ENCODE results near the gene TP53INP2.
"Not testable (repeated sequence)": the region's sequence is repeated elsewhere in the genome, so short reads cannot be mapped to it uniquely, and the experiment has no call there.

TP53INP2 gene

DNA sequence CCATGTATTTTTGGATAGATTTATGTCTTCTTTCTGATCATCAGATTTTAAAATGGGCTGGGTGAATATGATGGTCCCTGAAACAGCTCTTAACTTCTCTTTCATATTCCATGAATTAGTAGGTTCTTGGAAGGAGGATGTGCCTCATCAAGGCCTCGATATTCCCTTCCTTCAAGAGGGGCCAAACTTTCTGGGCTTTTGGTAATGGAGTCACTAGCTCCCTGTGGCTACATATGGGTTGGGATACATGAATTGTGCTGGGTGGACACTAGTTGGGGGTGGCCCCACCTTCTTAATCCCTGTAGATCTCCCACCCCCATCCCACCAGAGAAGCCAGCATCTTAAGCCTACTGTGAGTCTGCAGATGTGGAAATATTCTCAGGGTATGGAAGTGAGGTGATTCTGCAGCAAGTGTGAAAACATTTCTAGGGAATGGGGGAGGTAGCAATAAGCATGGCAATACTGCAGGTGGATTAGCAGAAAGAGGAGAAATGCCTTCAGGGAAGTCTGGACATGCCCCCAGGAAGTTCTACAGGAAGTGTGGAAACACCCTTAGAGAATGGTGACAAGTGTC lies 2.2 kb downstream of the TP53INP2 start:
- no peak for DNase-seq

DNA sequence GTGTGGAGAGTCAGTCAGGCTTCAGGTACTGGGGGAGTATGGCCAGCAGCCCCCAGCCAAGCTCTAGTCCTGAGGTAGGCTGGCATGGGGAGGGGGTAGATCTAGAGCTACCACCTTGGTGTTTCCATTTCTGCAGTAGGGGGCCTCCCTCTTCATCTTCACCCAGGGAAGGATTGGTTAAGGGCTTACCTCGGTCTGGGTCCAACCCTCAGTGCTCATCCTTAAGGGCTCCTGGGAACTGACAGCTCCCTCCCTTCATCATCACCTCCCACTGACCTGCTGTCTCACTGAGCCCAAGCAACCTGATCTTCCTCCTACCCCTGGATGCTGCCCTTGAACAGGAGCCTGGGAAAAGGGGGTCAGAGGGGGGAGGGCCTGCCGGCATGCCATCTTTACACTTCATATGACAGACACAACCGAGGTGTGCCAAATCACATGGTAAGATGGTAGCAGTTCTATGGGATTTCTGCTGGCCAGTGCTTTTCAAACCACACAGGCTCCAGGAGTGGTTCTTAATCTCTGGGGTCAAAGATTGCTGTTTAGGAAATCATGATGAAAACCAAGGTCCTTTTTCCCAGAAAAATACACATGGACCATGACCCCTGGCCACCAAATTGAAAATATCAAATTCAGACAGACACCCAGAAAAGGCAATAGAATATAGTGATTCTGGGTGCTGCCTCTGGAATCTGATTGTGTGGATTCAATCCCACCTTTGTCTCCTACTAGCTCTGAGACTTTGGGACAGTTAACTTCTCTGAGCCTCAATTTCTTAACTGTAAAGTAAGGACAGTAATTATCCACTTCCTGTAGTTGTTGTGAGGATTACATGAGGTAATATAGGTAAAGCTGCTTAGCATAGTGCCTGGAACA lies 3.0 kb downstream of the TP53INP2 start:
- DNase-seq = no peak

DNA sequence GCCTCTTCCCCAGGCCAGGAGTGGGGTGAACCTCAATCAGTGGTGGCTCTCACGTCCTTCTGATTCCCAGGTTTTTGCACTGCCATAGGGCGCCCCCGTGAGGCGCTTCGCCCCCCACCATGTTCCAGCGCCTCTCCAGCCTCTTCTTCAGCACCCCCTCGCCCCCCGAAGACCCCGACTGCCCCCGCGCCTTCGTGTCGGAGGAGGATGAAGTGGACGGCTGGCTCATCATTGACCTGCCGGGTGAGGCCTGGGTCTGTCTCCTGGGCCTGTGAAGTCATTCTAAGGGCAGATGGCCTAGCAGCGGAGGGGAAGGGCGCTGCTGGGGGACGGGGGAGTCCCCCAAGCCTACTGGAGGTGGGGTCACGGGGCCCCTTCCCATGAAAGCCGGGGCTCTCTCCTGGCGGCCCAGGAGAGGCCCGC lies 4.5 kb downstream of the TP53INP2 start:
- DNase-seq = peak; percentile 38

DNA sequence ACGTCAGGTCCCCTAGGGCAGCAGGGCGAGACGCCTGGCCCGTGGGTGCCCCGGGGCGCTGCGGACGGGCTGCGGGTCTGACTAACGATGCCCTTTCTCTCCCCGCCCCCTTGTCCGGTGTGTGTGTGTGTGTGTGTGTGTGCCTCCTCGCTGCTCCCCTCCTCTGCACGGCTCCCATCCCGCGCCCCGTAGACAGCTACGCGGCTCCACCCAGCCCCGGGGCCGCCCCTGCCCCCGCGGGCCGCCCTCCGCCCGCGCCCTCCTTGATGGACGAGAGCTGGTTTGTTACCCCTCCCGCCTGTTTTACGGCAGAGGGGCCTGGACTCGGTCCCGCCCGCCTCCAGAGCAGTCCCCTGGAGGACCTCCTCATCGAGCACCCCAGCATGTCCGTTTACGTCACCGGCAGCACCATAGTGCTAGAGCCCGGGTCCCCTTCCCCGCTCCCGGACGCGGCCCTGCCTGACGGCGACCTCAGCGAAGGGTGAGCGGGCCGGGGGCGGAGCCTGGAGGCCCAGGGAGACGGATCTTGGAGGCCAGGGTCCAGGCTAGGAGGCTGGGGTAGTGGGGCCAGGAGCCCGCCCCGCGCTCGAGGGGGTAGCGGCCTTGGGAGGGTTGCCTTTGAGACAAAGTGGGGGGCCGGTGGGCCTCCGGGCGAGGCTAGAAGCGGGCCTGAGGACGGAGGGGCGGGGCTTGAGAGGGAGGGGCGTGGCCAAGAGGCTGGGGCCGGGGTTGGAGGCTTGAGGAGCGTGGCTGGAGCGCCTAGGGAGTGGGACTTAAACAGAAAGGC lies 5.1 kb downstream of the TP53INP2 start:
- peak; percentile 82 for DNase-seq

DNA sequence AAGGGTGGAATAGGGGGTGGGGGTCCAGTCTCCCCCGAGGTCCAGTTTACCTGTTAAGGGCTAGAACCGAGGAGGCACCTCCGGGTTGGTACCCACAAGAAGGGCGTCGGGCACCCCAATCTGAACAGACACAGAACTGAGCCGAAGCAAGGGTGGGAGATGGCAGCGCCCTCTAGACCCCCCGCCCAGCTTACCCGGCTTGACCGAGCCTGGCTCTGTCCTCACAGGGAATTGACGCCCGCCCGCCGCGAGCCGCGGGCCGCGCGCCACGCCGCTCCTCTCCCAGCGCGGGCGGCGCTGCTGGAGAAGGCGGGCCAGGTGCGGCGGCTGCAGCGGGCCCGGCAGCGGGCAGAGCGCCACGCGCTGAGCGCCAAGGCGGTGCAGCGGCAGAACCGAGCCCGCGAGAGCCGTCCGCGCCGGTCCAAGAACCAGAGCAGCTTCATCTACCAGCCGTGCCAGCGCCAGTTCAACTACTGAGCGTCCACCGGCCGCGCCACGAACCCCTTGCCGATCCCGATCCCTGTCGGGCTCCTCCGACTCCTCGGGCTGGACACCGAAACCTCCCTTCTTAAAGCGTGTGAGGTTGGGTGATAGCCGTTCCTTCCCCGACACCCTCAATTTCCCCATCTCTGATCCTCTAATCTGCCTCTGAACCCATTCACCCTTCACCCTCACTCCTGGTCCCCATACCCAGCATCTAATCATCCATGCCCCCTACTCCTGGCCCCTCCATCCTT lies 5.9 kb downstream of the TP53INP2 start:
- peak; percentile 61 for DNase-seq

DNA sequence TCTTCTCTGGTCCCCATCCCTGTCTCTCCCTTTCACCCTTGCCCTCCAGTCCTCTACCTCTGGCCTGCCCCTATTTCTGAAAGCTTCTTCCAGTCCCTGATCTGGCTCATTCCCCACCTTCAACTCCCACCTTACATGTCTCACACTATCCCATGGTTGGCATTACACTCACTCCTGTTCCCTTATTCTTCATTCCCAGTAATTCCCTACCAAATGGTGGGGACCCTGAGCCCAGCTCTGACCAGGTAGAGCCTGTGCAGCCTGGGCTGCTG lies 6.4 kb downstream of the TP53INP2 start:
- DNase-seq = no peak

DNA sequence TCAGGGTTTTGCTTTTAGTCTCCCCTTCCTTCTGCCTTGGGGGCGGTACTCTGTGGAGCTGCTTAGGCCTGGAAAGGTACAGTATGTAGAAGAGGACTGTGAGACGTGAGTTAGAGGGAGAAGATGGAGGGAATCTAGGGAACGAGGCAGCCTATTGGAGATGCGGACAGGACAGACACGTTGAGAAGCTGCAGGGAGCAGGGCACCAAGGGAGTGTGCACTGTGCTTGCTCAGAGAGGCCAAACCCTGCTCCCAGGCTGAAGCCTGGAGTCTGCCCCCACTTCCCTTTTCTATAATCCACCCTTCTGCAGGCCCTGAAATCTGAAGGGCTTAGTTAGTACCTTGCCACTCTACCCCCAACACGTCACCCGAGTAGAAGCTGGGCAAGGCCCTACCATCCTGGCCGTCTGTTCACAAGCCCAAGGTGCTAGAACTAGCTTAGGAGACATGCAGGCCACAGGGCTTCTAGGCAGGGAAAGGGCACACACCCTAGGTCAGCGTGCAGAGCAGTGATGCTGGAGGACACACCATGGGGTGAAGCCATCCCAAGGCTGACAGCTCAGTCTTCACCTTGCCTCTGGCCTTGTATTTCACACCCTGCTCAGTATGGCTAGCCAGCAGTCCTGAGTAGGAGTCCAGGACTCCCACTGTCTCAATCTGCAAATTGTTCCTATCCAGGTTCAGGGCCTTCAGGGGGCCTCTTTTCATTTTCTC lies 6.9 kb downstream of the TP53INP2 start:
- DNase-seq = no peak

DNA sequence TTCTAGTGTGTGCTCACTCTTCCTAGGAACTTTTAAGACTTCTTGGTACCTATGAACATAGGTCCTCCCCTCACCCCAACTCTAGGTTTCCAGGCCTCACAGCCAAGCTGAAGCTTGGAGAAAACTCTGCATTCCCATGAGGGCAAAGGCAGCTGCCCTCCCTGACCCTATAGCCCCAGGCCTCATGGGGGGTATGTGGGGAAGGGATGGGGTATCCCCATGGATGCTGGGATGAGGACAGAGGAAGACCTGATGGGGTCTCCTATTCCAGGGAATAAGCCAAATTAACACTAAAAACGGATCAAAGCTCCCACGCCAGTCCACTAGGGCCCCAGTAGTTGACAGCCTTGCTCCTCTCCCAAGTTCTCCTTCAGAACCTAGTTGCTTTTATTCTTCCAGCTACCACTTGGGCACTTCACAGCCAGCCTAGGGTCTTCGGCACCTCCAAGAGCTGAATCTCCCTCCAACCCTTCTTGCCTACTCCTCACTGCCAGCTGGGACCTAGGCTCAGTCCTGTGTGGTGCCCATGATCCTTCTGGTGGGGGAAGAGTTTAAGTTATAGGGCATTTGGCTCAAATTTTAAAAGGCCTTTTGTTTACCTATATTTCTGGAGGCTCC lies 7.8 kb downstream of the TP53INP2 start:
- DNase-seq = no peak

DNA sequence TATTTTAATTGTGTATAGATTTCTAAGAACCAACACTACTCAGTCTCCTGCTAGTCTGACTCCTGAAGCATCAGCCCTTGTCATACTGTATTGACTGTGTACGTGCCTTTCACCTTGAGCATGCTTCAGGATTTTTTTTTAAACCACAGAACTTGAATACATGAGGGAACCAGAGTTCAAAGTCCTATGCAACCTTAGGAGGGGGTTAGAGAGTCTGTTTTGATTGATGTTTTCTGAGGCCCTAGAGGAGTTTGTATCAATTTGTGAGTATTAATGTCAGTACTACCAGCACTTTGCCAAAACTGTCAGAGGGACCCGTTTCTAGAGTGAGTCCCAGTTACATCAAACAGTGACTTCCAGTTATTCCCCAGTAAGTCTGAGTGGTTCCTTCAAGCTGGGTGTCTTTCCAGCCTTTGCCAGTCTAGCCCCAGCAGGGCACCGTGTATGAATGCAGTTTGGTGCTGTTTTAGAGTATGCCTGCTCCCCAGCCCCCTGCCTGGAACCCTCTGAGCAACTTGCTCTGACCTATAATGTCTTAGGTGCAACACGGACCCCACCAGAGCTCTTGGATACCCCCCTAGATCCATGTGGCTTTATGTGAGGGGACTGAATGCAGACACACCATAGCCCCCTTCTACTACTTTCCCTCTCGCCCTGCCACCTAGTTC lies 8.5 kb downstream of the TP53INP2 start:
- DNase-seq = no peak

DNA sequence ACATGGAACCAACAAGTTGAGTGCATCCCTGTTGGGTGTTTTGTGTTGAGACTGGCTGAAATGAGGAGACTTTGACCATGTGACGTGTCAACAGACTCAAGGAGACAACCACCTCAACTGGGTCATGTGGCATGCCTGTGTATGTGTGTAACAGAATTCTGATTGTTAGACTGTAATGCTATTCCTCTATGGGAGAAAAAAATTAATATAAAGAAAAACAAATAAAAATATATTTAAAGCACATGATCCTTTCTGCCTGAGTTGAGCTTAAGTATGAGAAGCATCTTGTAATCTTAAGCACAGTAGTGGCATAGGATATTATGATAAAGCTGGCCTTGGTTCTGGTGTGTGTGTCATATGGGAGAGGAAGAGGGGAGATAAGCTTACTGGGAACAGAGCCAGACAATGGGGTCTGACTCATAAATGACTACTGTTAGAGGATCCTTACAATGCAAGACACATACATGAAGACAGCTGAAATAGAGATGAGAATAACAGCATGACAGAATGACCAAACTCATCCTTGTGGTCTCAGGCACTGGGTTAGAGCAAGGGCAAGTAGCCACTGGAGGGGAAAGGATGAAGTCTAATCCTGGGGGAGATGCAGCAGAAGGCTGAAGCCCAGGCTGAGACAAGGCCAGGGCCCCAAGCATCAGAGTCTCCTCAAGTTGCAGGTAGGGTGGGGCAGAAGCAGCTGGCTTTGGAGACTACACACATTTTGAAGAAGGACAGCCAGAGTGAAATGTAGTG lies 9.2 kb downstream of the TP53INP2 start:
- DNase-seq = no peak

DNA sequence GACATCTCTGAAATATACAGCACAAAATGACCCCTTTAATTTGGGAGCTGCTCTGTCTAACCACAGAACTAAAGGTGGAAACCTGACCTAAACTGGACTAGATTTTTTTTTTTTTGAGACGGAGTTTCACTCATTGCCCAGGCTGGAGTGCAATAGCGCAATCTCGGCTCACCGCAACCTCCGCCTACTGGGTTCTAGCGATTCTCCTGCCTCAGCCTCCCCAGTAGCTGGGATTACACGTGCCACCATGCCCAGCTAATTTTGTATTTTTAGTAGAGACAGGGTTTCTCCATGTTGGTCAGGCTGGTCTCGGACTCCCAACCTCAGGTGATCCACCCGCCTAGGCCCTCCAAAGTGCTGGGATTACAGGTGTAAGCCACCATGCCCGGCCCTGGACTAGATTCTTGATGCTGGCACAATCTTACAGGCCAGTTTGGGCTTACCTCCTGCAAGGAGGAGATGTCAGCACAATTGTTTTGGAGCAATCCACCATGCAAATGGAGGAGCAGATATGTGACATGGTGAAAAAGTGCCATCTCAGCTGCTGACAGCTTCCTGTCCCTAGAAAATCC lies 9.9 kb downstream of the TP53INP2 start:
- DNase-seq = not testable (repeated sequence)

DNA sequence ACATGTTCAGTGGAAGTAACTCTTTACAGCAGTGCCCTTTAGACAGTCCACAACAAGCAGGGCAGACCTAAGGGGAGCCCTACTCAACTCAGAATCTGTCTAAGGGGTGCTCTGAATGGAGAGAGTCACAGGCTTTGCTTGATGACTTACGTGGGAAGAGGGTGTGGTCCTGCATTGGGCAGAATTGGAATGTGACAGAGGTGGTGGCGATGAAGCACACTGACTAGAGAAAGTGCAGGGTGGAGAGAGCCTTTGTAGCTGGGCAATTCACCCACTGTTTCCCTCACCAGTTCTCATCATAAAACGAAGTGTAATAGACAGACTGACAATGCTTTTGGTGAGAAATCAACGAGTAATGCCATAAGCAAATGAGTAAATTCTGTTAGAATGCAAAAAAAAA lies 11.2 kb downstream of the TP53INP2 start:
- no peak for DNase-seq

DNA sequence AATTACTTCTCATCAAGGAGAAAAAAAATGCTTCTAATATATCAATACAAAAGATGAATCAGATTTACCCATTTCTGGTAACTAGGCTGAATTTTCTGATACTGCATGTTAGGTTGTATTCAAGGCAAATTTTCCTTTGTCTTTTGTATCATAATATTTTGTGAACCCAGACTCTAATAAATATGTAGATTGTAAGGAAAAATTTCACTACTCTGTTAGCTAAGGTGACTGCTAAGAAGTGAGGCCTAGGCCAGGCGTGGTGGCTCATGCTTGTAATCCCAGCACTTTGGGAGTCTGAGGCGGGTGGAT lies 12.7 kb downstream of the TP53INP2 start:
- no peak for DNase-seq

DNA sequence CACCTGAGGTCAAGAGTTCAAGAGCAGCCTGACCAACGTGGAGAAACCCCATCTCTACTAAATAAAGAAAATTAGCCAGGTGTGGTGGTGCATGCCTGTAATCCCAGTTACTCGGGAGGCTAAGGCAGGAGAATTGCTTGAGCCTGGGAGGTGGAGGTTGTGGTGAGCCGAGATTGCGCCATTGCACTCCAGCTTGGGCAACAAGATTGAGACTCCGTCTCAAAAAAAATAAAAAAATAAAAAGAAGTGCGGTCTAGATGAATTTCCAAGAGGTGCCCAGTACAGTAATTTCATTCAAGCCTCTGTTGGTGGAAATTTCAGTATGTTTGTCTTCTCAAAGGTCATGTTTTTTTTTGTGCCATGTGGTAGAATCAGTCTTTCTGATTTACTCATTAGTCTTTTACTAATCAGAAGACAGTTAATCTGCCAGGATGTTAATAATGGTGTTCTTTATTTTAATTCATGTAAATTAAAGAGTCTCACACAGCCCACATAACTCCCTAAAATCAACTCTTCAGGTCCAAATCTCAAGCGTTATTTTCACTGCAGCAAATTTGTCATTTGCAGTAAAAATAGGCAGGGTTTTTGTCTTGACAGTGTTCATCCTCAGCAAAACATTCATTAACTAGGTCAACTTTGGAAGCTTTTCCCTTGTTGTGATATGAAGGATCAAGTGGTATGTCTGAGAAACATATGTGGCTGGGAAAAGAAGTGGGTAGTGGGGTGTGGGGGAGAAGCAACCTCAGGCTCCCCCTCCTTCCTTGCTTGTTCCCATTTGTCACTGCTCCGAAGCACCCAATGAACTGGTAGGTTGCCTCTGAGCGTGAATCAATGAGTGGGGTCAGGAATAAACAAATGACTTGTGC lies 13.3 kb downstream of the TP53INP2 start:
- no peak for DNase-seq

DNA sequence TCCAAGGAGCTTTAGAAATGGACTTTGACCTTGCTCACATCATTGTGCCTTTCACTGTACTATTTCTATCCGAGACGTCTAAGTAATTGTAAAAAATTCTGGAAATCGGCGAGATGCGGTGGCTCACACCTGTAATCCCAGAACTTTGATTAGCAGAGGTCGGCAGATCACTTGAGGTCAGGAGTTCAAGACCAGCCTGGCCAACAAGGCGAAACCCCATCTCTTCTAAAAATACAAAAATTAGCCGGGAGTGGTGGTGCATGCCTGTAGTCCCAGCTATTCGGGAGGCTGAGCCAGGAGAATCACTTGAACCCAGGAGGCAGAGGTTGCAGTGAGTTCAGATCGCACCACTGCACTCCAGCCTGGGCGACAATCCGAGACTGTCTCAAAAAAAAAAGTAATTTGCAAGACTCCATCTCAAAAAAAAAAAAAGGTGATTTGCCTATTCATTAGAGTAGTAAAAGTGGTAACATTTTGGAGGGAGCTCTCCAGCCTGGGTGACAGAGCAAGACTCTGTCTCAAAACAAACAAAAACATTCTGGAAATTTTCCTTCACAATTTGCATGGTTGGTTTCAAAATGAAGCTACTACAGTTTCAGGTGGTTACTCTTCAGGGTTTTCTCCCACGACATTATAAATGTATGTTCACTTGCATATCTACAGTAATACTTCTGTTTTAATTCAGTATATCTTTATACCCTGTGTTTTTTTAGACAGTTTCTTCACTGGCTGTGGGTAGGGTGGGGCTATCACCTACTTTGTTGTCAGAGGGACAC lies 15.3 kb downstream of the TP53INP2 start:
- not testable (repeated sequence) for DNase-seq

DNA sequence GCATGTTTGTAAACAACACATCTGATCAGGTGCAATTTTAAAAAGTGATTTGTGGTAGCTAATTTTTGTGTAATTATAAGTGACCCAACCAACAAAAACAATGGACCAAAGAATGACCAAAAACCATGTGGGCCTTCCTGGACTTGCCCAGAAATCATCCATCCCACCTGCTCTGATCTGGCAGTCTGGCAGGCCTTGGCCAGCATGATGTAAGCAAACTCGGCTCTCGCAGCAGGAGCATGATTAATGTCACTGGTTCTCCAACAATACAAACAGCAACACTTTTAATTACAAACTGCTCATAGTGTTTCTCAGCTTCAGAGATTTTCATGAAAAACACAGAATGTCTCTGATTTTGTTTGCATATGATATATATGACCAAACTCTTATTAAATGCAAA lies 16.1 kb downstream of the TP53INP2 start:
- DNase-seq = no peak

DNA sequence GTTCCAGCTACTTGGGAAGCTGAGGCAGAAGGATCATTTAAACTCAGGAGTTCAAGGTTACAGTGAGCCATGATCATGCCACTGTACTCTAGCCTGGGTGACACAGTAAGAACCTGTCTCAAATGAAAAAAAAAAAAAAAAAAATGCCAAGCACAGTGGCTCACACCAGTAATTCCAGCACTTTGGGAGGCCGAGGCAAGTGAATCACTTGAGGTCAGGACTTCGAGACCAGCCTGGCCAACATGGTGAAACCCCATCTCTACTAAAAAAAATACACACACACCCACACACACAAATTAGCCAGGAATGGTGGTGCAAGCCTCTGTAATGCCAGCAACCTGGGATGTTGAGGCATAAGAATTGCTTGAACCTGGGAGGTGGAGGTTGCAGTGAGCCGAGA lies 18.4 kb downstream of the TP53INP2 start:
- DNase-seq = not testable (repeated sequence)

DNA sequence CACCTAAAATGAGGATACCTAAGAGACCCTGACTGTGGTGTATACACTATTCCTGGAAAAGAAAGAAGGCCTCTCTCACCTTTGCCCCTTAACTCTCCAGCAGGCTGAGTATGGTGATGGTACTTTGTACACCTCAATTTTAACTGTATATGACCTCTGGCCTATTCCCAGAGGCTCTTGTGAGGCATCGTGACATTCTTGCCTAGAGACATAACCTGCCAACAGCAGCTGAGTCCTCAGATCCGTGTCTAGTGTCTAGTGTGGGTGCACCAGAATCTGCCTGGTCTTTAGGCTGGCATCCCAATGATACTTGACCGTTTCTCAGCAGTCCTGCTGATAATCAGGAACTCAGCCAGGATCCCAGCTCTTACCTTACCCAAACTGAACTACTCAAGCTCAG lies 20.0 kb downstream of the TP53INP2 start:
- no peak for DNase-seq

DNA sequence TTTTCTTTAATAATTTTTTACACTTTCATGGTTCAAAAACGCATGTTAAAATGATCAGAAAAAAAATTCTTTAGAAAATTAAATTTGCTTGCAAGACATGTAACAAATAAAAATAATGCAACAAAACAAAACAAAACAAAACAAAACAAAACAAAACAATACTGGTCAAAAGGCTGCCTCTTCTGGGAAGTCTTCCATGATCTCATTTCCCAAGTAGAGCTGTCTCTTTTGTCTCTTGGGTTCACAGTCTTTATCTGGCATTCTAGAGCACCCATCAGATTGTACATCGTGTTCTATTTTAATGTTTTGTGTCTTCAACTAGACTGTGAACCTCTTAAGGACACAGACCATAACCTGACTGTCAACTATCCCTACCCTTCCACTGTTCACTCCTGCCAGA lies 25.3 kb downstream of the TP53INP2 start:
- DNase-seq = no peak

Data from stimulated activated naive CD4-positive, alpha-beta T cell treated with Interleukin-2 at 50 U/mL for 16 hours (primary cell).